Neural crest cell (in vitro differentiated cells): ENCODE data around the gene AATF. TPM values are rescaled to one million over a fixed set of nuclear protein-coding genes. Genes with fewer than 3 reads are reported as not detected.

Source experiments
- DNase-seq: peaks from one replicate; pipeline ENCODE4 v3.0.0; 2021; ENCODE audit warnings: low read depth, mixed read lengths, low spot score
- H3K27ac Mint-ChIP-seq: one replicate; pipeline ENCODE4 v1.8.0; 2021; ENCODE audit warnings: mild to moderate bottlenecking, mixed read lengths; ENCODE audit not compliant: unreplicated experiment
- H3K27me3 Mint-ChIP-seq: 2 replicates; pipeline ENCODE4 v1.8.0; 2021; ENCODE audit warnings: low read depth, mild to moderate bottlenecking, mixed read lengths
- H3K36me3 Mint-ChIP-seq: 2 replicates; pipeline ENCODE4 v1.8.0; 2021; ENCODE audit warnings: low read depth, mild to moderate bottlenecking, mixed read lengths
- H3K4me1 Mint-ChIP-seq: 2 replicates; pipeline ENCODE4 v1.8.0; 2021; ENCODE audit warnings: mixed read lengths
- H3K4me3 Mint-ChIP-seq: one replicate; pipeline ENCODE4 v1.8.0; 2021; ENCODE audit warnings: mild to moderate bottlenecking, mixed read lengths
- H3K9me3 Mint-ChIP-seq: 2 replicates; pipeline ENCODE4 v1.8.0; 2021; ENCODE audit warnings: mixed read lengths
- long read RNA-seq: library from polyadenylated mRNA; unstranded; transcript quantifications from one replicate; pipeline ENCODE4 v2.0.0, GENCODE V29; 2020
- total RNA-seq: library from RNA; stranded (reverse); gene quantifications from 2 replicates; pipeline ENCODE4 v1.2.1, GENCODE V29; 2021
- TF ChIP-seq, protein P1 (sequence below): fragments of 200-600 bp; sonication (generic); conservative IDR thresholded peaks from 2 replicates; pipeline ENCODE4 v1.5.0; 2021; ENCODE audit warnings: antibody characterized with exemption, mild to moderate bottlenecking

AATF gene
- total RNA-seq: 68.3 and 68.7 TPM in 2 replicates
- long read RNA-seq, transcript AATF-208 (12 exons, 2,141 nt): major isoform, 92 of 118 reads
- long read RNA-seq, partial matches to known transcripts: 16 of 118 reads
- long read RNA-seq, other reads (novel, unspliced or antisense): 10 of 118 reads

DNA sequence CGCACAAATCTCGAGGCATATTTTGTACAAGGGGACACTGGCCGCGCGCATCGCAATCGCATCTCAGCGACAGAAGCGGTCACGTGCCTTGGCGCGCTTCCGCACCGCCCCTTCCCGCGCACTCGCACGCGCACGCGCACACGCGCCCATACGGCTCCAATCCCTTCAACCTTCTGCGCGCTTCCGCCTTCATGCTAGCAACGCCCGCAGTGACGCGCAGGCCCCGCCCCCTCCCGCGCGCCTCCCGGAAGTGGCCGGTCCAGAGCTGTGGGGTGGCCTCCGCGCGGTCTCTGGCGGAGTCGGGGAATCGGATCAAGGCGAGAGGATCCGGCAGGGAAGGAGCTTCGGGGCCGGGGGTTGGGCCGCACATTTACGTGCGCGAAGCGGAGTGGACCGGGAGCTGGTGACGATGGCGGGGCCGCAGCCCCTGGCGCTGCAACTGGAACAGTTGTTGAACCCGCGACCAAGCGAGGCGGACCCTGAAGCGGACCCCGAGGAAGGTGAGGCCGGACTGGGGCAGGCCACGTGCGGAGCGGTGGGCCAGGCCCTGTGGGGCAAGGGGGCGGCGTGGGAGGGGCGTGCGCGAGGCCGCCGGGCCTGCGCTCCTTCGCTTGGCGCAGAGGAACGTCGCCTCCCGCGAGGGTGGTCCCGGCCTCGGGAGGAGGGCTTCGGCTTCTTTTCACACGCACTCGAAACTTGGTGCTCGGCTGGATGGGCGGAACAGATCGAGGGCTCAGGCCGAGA, at the start of gene AATF:
Gene AATF (plus strand): TSS at position 238 of the 744 bp plus-strand sequence. CDS start 172 bp downstream, at position 410.
- DNase-seq: peak; percentile 96
- Mint-ChIP-seq H3K27me3 (peaks cover 48% of the 10 kb centered on the region), H3K36me3 (peaks cover 13% of the 10 kb centered on the region), H3K4me1 (peaks cover 38% of the 10 kb centered on the region), H3K27ac (peak within 1 kb of the TSS; percentile 97), H3K4me3 (peak within 1 kb of the TSS; percentile 87), H3K9me3 (no peaks in the 10 kb centered on the region)
- TF ChIP-seq, protein P1, sequence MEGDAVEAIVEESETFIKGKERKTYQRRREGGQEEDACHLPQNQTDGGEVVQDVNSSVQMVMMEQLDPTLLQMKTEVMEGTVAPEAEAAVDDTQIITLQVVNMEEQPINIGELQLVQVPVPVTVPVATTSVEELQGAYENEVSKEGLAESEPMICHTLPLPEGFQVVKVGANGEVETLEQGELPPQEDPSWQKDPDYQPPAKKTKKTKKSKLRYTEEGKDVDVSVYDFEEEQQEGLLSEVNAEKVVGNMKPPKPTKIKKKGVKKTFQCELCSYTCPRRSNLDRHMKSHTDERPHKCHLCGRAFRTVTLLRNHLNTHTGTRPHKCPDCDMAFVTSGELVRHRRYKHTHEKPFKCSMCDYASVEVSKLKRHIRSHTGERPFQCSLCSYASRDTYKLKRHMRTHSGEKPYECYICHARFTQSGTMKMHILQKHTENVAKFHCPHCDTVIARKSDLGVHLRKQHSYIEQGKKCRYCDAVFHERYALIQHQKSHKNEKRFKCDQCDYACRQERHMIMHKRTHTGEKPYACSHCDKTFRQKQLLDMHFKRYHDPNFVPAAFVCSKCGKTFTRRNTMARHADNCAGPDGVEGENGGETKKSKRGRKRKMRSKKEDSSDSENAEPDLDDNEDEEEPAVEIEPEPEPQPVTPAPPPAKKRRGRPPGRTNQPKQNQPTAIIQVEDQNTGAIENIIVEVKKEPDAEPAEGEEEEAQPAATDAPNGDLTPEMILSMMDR: no peak

GRCh38 chr17:36899250-36900159, 49.2 kb upstream of the AATF start:
- Mint-ChIP-seq H3K27ac (no peak overlapping the region), H3K9me3 (no peaks in the 10 kb centered on the region), H3K4me1 (peaks cover 11% of the 10 kb centered on the region), H3K36me3 (no peaks in the 10 kb centered on the region), H3K27me3 (peaks cover 10% of the 10 kb centered on the region), H3K4me3 (no peak overlapping the region)
- no peak for DNase-seq
- TF ChIP-seq, protein P1: no peak

- H3K27me3 Mint-ChIP-seq: peaks cover 10% of the 10 kb centered on the region
Observed at GRCh38 chr17:36900160-36900512, 48.6 kb upstream of the AATF start.

DNA sequence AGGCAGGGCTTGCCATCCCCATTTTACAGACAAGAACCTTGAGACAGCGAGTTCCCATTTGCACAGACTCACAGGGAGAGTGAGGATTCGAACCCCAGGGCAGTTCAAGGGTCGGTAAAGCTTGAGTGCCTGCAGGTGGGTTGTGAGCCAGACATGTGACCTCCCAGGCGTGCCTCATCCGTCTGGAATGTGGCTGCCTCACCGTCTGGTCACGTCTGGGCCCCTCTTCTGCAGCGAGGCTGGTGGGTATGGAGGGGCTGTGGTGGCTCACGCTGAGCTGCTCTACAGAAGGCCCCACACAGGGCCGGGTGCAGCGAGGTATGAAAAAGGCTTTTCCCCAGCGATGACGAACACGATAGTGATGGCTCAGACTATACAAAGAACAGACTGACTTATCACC, 47.2 kb upstream of the AATF start:
- no peaks in the 10 kb centered on the region for H3K9me3 Mint-ChIP-seq
- peaks cover 16% of the 10 kb centered on the region for H3K27me3 Mint-ChIP-seq
- H3K4me3 Mint-ChIP-seq: no peak overlapping the region
- TF ChIP-seq, protein P1: no peak
- no peak overlapping the region for H3K27ac Mint-ChIP-seq
- no peaks in the 10 kb centered on the region for H3K36me3 Mint-ChIP-seq
- DNase-seq: no peak
- peaks cover 11% of the 10 kb centered on the region for H3K4me1 Mint-ChIP-seq

More at GRCh38 chr17:36900160-36900512, 48.6 kb upstream of the AATF start:
- no peak for DNase-seq
- TF ChIP-seq, protein P1: no peak
- H3K9me3 Mint-ChIP-seq: no peaks in the 10 kb centered on the region
- no peak overlapping the region for H3K4me3 Mint-ChIP-seq
- H3K27ac Mint-ChIP-seq: peak overlapping the region; percentile 57
- no peaks in the 10 kb centered on the region for H3K36me3 Mint-ChIP-seq
- peaks cover 11% of the 10 kb centered on the region for H3K4me1 Mint-ChIP-seq

- peaks cover 49% of the 10 kb centered on the region for H3K27me3 Mint-ChIP-seq
- H3K4me1 Mint-ChIP-seq: no peaks in the 10 kb centered on the region
- TF ChIP-seq, protein P1: no peak
- no peak for DNase-seq
- H3K36me3 Mint-ChIP-seq: no peaks in the 10 kb centered on the region
- no peak overlapping the region for H3K4me3 Mint-ChIP-seq
- no peaks in the 10 kb centered on the region for H3K9me3 Mint-ChIP-seq
- H3K27ac Mint-ChIP-seq: no peak overlapping the region
Observed at GRCh38 chr17:36907407-36907806, 41.3 kb upstream of the AATF start.
